PC-3 (cell line): ENCODE measurements around the gene PRR5. TPM values are rescaled to one million over a fixed set of nuclear protein-coding genes. Genes with fewer than 3 reads are reported as not detected.

ENCODE experiments used
- ATAC-seq: fragments of 200-7000 bp; cut with Tn5 transposase; 2 replicates; pipeline ENCODE4 v1.9.1; 2020; ENCODE audit warnings: mild to moderate bottlenecking, moderate library complexity
- BruUV-seq: library from RNA; stranded (reverse); fragments of 400-500 nt; replicated peaks from 2 replicates; lab custom pipeline; 2021; lab: Mats Ljungman, UMichigan
- CTCF ChIA-PET: fragments of 300-600 bp; sonication (Branson Sonifier 250); formaldehyde crosslinking; loops from one replicate; lab custom pipeline; 2022; ENCODE audit warnings: antibody characterized with exemption; lab: Charles Lee
- POLR2A ChIA-PET: fragments of 300-600 bp; sonication (Branson Sonifier 250); formaldehyde crosslinking; loops from one replicate; lab custom pipeline; 2022; ENCODE audit warnings: antibody characterized with exemption; ENCODE audit not compliant: unreplicated experiment; lab: Charles Lee
- DNase-seq: peaks from one replicate; pipeline ENCODE4 v3.0.0-alpha.2; 2015
- H2AFZ ChIP-seq: fragments of 300-600 bp; sonication (generic); 2 replicates; pipeline ENCODE4 v1.6.0; 2016; ENCODE audit warnings: antibody characterized with exemption, low read length
- H3F3A ChIP-seq: fragments of 300-600 bp; sonication (generic); one replicate; pipeline ENCODE4 v1.6.0; 2017; ENCODE audit warnings: antibody characterized with exemption, low read length, control low read depth, mild to moderate bottlenecking; ENCODE audit not compliant: unreplicated experiment
- H3K27ac ChIP-seq: fragments of 300-600 bp; sonication (generic); 2 replicates; pipeline ENCODE4 v1.5.1; 2016; ENCODE audit warnings: mild to moderate bottlenecking, low read length
- H3K27me3 ChIP-seq: fragments of 300-600 bp; sonication (generic); 2 replicates; pipeline ENCODE4 v1.6.1; 2016; ENCODE audit warnings: low read length, mixed read lengths
- H3K36me3 ChIP-seq: fragments of 300-600 bp; sonication (generic); 2 replicates; pipeline ENCODE4 v1.6.1; 2016; ENCODE audit warnings: low read depth, mixed run types, low read length, mixed read lengths
- H3K4me1 ChIP-seq: fragments of 300-600 bp; sonication (generic); 2 replicates; pipeline ENCODE4 v1.5.1; 2016; ENCODE audit warnings: low read length; ENCODE audit not compliant: insufficient read depth
- H3K4me2 ChIP-seq: fragments of 300-600 bp; sonication (generic); 2 replicates; pipeline ENCODE4 v1.6.0; 2016; ENCODE audit warnings: low read length
- H3K4me3 ChIP-seq: fragments of 300-600 bp; sonication (generic); 2 replicates; pipeline ENCODE4 v1.5.1; 2016; ENCODE audit warnings: mild to moderate bottlenecking, low read length, mixed read lengths
- H3K79me2 ChIP-seq: fragments of 300-600 bp; sonication (generic); 2 replicates; pipeline ENCODE4 v1.6.1; 2017; ENCODE audit warnings: low read length, mixed read lengths
- H3K9ac ChIP-seq: fragments of 300-600 bp; sonication (generic); 2 replicates; pipeline ENCODE4 v1.6.0; 2016; ENCODE audit warnings: mild to moderate bottlenecking, low read length
- H3K9me2 ChIP-seq: fragments of 300-600 bp; sonication (generic); replicated peaks from 2 replicates; pipeline ENCODE4 v1.6.1; 2016; ENCODE audit warnings: mixed run types, low read length, mixed read lengths
- H3K9me3 ChIP-seq: fragments of 300-600 bp; sonication (generic); 2 replicates; pipeline ENCODE4 v1.6.1; 2016; ENCODE audit warnings: low read length, mixed read lengths
- H4K20me1 ChIP-seq: fragments of 300-600 bp; sonication (generic); 2 replicates; pipeline ENCODE4 v1.6.1; 2016; ENCODE audit warnings: low read length, mixed read lengths
- CTCF ChIP-seq: fragments of 300-600 bp; sonication (generic); conservative IDR thresholded peaks from 2 replicates; pipeline ENCODE4 v1.5.1; 2017; ENCODE audit warnings: antibody characterized with exemption, low read depth, mild to moderate bottlenecking, low read length
- EZH2 ChIP-seq: fragments of 300-600 bp; sonication (generic); IDR thresholded peaks from one replicate; pipeline ENCODE4 v1.6.1; 2017; ENCODE audit warnings: antibody characterized with exemption, mild to moderate bottlenecking, low read length; ENCODE audit not compliant: unreplicated experiment
- EZH2phosphoT487 ChIP-seq: fragments of 300-600 bp; sonication (generic); IDR thresholded peaks from 2 replicates; pipeline ENCODE4 v1.6.1; 2018; ENCODE audit warnings: mild to moderate bottlenecking, antibody characterized with exemption, low read length, borderline replicate concordance
- intact Hi-C: fragments of 100-400 bp; cut with micrococcal nuclease; formaldehyde crosslinking; loops from 2 replicates; pipeline ENCODE4 v1.9.0; 2023
- total RNA-seq: library from RNA; depleted of rRNA; stranded (reverse); fragments of >200 nt; gene quantifications from 2 replicates; pipeline ENCODE4 v1.2.3, GENCODE V29; 2014

PRR5 gene
- total RNA-seq, 1 experiment from 2014 or later = 14.5 TPM

GRCh38 chr22:44711690-44712555 lies 9.9 kb downstream of the PRR5 start:
- CTCF ChIA-PET = no interaction called here
- TF ChIP-seq EZH2 = no peak
- TF ChIP-seq CTCF = no peak
- TF ChIP-seq EZH2phosphoT487 = no peak
- POLR2A ChIA-PET = no interaction called here
- no peaks in the 10 kb centered on the region for H3K9me3 ChIP-seq
- no TSS peak for BruUV-seq
- H3K4me1 ChIP-seq = peaks cover 9% of the 10 kb centered on the region; the same call in 1 of the 2 replicates
- DNase-seq (no peak), ATAC-seq (no peak)
- intact Hi-C loops = no loop called here
- H3K36me3 ChIP-seq = no peaks in the 10 kb centered on the region
- no peaks in the 10 kb centered on the region for H4K20me1 ChIP-seq
- H3K9me2 ChIP-seq = no peaks in the 10 kb centered on the region
- H3K9ac ChIP-seq = no peak overlapping the region
- no peaks in the 10 kb centered on the region for H3K27me3 ChIP-seq
- no peak overlapping the region for H3K27ac ChIP-seq
- H3K4me2 ChIP-seq = no peak overlapping the region
- no peaks in the 10 kb centered on the region for H3F3A ChIP-seq
- H3K79me2 ChIP-seq = no peaks in the 10 kb centered on the region
- H2AFZ ChIP-seq = no peak overlapping the region
- H3K4me3 ChIP-seq = no peak overlapping the region

- DNase-seq (no peak), ATAC-seq (no peak)
- Histone ChIP-seq H3K27ac (no peak overlapping the region), H3K9me2 (no peaks in the 10 kb centered on the region), H3K27me3 (no peaks in the 10 kb centered on the region), H2AFZ (no peak overlapping the region), H3K4me1 (peaks cover 2% of the 10 kb centered on the region; the same call in 1 of the 2 replicates), H3K9me3 (no peaks in the 10 kb centered on the region), H3K9ac (no peak overlapping the region), H3K79me2 (no peaks in the 10 kb centered on the region), H3K4me2 (no peak overlapping the region), H3K36me3 (no peaks in the 10 kb centered on the region), H3F3A (no peaks in the 10 kb centered on the region), H4K20me1 (no peaks in the 10 kb centered on the region), H3K4me3 (no peak overlapping the region)
- intact Hi-C loops = no loop called here
- BruUV-seq = no TSS peak
- ChIA-PET POLR2A (no interaction called here), CTCF (no interaction called here)
- TF ChIP-seq EZH2phosphoT487 (no peak), CTCF (no peak), EZH2 (no peak)
Measured at GRCh38 chr22:44712962-44713361, 11.0 kb downstream of the PRR5 start.
